HepG2 (cell line): ENCODE measurements around the gene AAR2. TPM values are rescaled to one million over a fixed set of nuclear protein-coding genes. Genes with fewer than 3 reads are reported as not detected.

Experiments used
- CC2D1A ChIP-seq: sonication (generic); formaldehyde crosslinking; IDR thresholded peaks from 2 replicates; pipeline ENCODE4 v1.8.1; 2023; ENCODE audit warnings: mild to moderate bottlenecking, missing genetic modification reagents
- FOXK2 ChIP-seq: fragments of 450-650 bp; IDR thresholded peaks from 2 replicates; pipeline ENCODE4 v1.6.1; 2016
- GLI4 ChIP-seq: sonication (generic); formaldehyde crosslinking; IDR thresholded peaks from 2 replicates; pipeline ENCODE4 v1.5.1; 2020; ENCODE audit warnings: missing genetic modification reagents, mild to moderate bottlenecking, moderate library complexity, borderline replicate concordance
- IRX3 ChIP-seq: sonication (generic); formaldehyde crosslinking; IDR thresholded peaks from 2 replicates; pipeline ENCODE4 v1.8.1; 2023; ENCODE audit warnings: mild to moderate bottlenecking, low read depth, missing genetic modification reagents, borderline replicate concordance
- MAZ ChIP-seq, 2 experiments: sonication (generic) in 1 of 2; formaldehyde crosslinking in 1 of 2; IDR thresholded peaks; 2 replicates each; pipeline versions ENCODE4 v1.5.0 to v1.6.1; 2012 to 2020; ENCODE audit warnings: low read depth in 2 of 2, mild to moderate bottlenecking in 2 of 2, borderline replicate concordance in 1 of 2, improper control_type of control experiment in 1 of 2, low read length in 1 of 2, missing genetic modification reagents in 1 of 2, moderate library complexity in 1 of 2
- RAD21 ChIP-seq: fragments of 450-650 bp; formaldehyde crosslinking; IDR thresholded peaks from 2 replicates; pipeline ENCODE4 v1.5.0; 2020; ENCODE audit warnings: mild to moderate bottlenecking
- SP1 ChIP-seq, 2 experiments: fragments of 450-650 bp in 1 of 2; sonication (generic) in 1 of 2; formaldehyde crosslinking in 1 of 2; IDR thresholded peaks; 2 replicates each; pipeline versions ENCODE4 v1.4.0 to v1.6.1; 2016 to 2020; ENCODE audit warnings: missing genetic modification reagents in 1 of 2
- SSRP1 ChIP-seq: IDR thresholded peaks from 2 replicates; pipeline ENCODE4 v1.6.1; 2016; ENCODE audit warnings: control low read depth
- YEATS4 ChIP-seq: sonication (generic); formaldehyde crosslinking; IDR thresholded peaks from 2 replicates; pipeline ENCODE4 v1.4.0; 2020; ENCODE audit warnings: missing genetic modification reagents, borderline replicate concordance
- ZSCAN29 ChIP-seq: sonication (generic); formaldehyde crosslinking; conservative IDR thresholded peaks from 2 replicates; pipeline ENCODE4 v1.4.0; 2020; ENCODE audit warnings: mild to moderate bottlenecking, missing genetic modification reagents
- polyA plus RNA-seq, 8 experiments: library from polyadenylated mRNA; depleted of rRNA in 3 of 8; stranded (reverse) in 7 of 8; unstranded in 1 of 8; fragments of >200 nt; fragmentation: Illumina TruSeq in 4 of 8; extraction: Trizol in 4 of 8; gene quantifications; 2 replicates each; pipeline versions ENCODE4 v1.2.1 to v1.2.3, GENCODE V29; 2011 to 2016; ENCODE audit warnings: low read depth in 4 of 8, missing spikeins in 1 of 8, mixed read lengths in 1 of 8; ENCODE audit not compliant: insufficient read depth in 1 of 8
- total RNA-seq, 5 experiments: library from RNA; depleted of rRNA; stranded (reverse); fragments of >200 nt; fragmentation: Illumina TruSeq; extraction: Trizol; gene quantifications; 2 replicates each; pipeline ENCODE4 v1.2.3, GENCODE V29; 2016; ENCODE audit warnings: low read depth in 1 of 5
- TF ChIP-seq, protein P1 (sequence below): sonication (generic); formaldehyde crosslinking; IDR thresholded peaks from 2 replicates; pipeline ENCODE4 v1.5.1; 2020; ENCODE audit warnings: missing genetic modification reagents, mild to moderate bottlenecking, borderline replicate concordance
- TF ChIP-seq, protein P2 (sequence below): sonication (generic); formaldehyde crosslinking; IDR thresholded peaks from 2 replicates; pipeline ENCODE4 v1.5.0; 2020; ENCODE audit warnings: missing genetic modification reagents

Gene AAR2
- total and polyA plus RNA-seq, 2 of the 13 experiments (the other 11 are each of a cell fraction or from before 2014, with no cell fraction given) = 45.2 to 46.2 TPM

DNA sequence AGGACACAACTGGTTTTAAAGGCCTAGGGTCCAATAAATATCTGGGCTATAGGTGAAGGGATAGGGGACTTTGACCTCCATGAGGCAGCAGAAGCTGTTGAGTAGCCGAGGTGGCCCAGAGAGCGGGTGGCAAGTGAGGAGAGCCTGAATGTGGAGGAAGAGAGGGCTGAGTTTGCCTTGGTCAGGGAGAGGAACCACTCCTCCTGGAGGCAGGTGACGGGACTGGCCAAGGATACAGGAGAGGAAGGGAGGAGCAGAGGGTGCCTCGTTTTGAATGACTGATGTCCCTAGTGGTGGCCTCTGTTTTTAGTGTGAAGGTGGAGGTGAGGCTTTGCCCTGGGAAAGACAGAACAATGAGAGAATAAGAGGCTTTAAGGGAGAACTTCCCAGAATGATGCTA lies 19.1 kb upstream of the AAR2 start (continued):
- no peak for TF ChIP-seq YEATS4 (CRISPR knock-in tag)
- TF ChIP-seq, protein P1, sequence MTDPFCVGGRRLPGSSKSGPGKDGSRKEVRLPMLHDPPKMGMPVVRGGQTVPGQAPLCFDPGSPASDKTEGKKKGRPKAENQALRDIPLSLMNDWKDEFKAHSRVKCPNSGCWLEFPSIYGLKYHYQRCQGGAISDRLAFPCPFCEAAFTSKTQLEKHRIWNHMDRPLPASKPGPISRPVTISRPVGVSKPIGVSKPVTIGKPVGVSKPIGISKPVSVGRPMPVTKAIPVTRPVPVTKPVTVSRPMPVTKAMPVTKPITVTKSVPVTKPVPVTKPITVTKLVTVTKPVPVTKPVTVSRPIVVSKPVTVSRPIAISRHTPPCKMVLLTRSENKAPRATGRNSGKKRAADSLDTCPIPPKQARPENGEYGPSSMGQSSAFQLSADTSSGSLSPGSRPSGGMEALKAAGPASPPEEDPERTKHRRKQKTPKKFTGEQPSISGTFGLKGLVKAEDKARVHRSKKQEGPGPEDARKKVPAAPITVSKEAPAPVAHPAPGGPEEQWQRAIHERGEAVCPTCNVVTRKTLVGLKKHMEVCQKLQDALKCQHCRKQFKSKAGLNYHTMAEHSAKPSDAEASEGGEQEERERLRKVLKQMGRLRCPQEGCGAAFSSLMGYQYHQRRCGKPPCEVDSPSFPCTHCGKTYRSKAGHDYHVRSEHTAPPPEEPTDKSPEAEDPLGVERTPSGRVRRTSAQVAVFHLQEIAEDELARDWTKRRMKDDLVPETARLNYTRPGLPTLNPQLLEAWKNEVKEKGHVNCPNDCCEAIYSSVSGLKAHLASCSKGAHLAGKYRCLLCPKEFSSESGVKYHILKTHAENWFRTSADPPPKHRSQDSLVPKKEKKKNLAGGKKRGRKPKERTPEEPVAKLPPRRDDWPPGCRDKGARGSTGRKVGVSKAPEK (CRISPR knock-in tag) = no peak
- TF ChIP-seq SSRP1 = no peak
- peak; percentile 26; the same call in 1 of the 2 replicates for TF ChIP-seq RAD21
- TF ChIP-seq, protein P2, sequence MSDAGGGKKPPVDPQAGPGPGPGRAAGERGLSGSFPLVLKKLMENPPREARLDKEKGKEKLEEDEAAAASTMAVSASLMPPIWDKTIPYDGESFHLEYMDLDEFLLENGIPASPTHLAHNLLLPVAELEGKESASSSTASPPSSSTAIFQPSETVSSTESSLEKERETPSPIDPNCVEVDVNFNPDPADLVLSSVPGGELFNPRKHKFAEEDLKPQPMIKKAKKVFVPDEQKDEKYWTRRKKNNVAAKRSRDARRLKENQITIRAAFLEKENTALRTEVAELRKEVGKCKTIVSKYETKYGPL (CRISPR knock-in tag) = no peak
- TF ChIP-seq FOXK2 = no peak
- TF ChIP-seq ZSCAN29 (CRISPR knock-in tag) = no peak
- no peak for TF ChIP-seq MAZ (IDR thresholded peaks at IDR 0.05; ENCODE audit: borderline replicate concordance, low read depth, low read length)
- TF ChIP-seq MAZ (CRISPR knock-in tag; IDR thresholded peaks at IDR 0.05; ENCODE audit: low read depth) = no peak
- no peak for TF ChIP-seq GLI4 (CRISPR knock-in tag)
- TF ChIP-seq CC2D1A (CRISPR knock-in tag) = no peak
- no peak for TF ChIP-seq SP1 (IDR thresholded peaks at IDR 0.05)
- no peak for TF ChIP-seq SP1 (CRISPR knock-in tag; IDR thresholded peaks at IDR 0.05)
- TF ChIP-seq IRX3 (CRISPR knock-in tag) = no peak
